ENCODE results near the gene ZBTB18.

DNA sequence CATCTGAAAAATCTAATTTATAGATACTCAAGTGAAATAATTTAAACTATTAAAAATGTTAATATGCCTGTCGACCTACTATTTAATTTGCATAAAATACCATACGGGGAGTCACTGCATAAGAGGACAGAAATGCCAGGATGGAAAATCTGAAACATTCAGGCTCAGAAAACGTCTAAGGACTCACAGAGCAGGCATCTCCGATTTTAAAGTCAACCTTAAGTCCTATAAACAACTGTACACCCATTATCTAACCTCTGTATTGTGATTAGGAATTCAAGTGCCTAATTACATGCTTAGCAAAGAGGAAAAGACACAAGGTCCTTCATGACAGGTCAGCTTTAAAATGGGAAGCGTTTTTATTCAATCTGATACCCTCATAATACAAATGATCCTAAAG lies 49.2 kb downstream of the ZBTB18 start:
- TF ChIP-seq POLR2A (IDR thresholded peaks at IDR 0.05; ENCODE audit: low read depth, low read length) (no peak), MXI1 (IDR thresholded peaks at IDR 0.05; ENCODE audit: borderline replicate concordance, low read depth, low read length) (no peak), CHD1 (IDR thresholded peaks at IDR 0.05; ENCODE audit: low read depth, low read length) (no peak), CTCF (conservative IDR thresholded peaks at IDR 0.05; ENCODE audit: low read depth, low read length) (no peak), RFX5 (IDR thresholded peaks at IDR 0.05; ENCODE audit: low read depth, low read length) (no peak), ELK1 (IDR thresholded peaks at IDR 0.05; ENCODE audit: borderline replicate concordance, low read depth, low read length) (no peak), SMC3 (IDR thresholded peaks at IDR 0.05; ENCODE audit: low read depth, low read length) (no peak), FOS (IDR thresholded peaks at IDR 0.05; ENCODE audit: low read depth, low read length) (no peak), CEBPB (IDR thresholded peaks at IDR 0.05; ENCODE audit: low read depth, low read length) (no peak), NFE2L2 (IDR thresholded peaks at IDR 0.05; ENCODE audit: low read depth, low read length) (no peak), MAZ (IDR thresholded peaks at IDR 0.05; ENCODE audit: borderline replicate concordance, low read depth, low read length) (no peak)
- TF ChIP-seq, protein P1, sequence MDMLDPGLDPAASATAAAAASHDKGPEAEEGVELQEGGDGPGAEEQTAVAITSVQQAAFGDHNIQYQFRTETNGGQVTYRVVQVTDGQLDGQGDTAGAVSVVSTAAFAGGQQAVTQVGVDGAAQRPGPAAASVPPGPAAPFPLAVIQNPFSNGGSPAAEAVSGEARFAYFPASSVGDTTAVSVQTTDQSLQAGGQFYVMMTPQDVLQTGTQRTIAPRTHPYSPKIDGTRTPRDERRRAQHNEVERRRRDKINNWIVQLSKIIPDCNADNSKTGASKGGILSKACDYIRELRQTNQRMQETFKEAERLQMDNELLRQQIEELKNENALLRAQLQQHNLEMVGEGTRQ (IDR thresholded peaks at IDR 0.05; ENCODE audit: low read depth, low read length) = no peak

Data from IMR-90 (cell line).